ENCODE measurements around the gene THEM4.

DNA sequence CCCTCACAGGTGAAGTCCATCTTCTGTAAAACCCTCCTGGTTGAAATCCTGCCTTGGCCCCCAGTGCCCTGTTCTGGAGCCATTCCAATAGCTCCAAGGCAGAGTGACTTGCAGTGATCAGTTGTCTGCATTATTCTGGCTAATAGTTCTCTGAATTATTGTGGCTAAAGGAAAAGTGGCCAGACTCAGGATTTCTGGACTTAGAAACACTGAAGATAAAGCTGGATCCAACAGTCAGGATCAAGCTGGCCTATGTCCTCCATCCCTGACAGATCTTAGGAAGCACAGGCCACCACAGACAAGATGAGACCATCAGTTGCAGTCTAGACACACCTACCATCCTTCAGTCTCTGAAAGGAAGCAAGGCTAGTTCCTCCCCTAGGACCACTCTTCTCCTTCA is 68.9 kb downstream of the THEM4 start:
- TF ChIP-seq POLR2A (IDR thresholded peaks at IDR 0.05) = no peak
- no peak for TF ChIP-seq CTCF (IDR thresholded peaks at IDR 0.05)

All from testis (tissue), 2 donors.